GM10266 (cell line): ENCODE data around the gene NKD2.
"Not testable (repeated sequence)": the region's sequence is repeated elsewhere in the genome, so short reads cannot be mapped to it uniquely, and the experiment has no call there.

Experiments
- DNase-seq: peaks from one replicate; pipeline ENCODE4 v3.0.0; 2012; ENCODE audit errors: extremely low spot score
- TF ChIP-seq, protein P1 (sequence below): IDR thresholded peaks from 2 replicates; pipeline ENCODE4 v1.5.1; 2012; ENCODE audit warnings: mild to moderate bottlenecking, low read depth; ENCODE audit not compliant: control insufficient read depth, insufficient read depth; ENCODE audit errors: missing control alignments

Gene NKD2

DNA sequence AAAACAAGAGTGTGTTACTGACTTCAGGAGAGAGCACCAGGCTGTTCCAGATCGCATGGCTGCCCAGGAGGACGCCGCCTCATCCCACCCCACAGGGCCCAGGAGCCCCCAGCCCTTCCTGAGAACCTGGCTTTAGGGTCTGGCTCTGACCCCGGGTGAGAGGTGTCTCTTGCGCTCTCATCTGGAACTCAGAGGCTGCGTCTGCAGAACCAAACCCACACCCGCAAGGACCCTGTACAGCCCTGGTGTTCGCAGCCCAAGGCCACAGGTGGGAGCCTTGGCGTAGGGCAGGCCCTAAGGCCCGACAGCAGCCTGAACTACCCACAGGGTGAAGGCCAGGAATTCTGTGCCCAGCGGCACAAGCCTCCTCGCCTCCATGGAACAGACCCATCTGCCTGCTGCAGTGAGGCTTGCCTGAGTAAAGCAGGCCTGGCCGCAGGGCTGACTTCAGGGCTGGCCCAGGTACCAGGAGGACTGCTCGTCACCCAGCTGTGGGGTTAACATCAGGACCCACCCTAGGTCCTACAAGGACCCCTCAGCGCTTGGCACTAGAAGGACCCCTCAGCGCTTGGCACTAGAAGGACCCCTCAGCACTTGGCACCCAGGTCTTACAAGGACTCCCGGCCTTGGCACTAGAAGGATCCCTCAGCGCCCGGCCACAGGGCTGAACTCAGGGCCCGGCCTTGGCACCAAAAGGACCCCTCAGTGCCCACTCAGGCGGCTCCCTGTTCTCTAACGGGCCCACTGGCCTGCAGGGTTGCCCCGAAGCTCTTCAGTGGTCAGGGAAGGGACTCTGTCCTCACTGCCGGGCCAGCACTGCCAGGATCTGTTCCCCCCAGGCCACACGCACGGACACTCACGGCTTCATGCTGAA is 48.2 kb downstream of the NKD2 start:
- DNase-seq: no peak
- TF ChIP-seq, protein P1, sequence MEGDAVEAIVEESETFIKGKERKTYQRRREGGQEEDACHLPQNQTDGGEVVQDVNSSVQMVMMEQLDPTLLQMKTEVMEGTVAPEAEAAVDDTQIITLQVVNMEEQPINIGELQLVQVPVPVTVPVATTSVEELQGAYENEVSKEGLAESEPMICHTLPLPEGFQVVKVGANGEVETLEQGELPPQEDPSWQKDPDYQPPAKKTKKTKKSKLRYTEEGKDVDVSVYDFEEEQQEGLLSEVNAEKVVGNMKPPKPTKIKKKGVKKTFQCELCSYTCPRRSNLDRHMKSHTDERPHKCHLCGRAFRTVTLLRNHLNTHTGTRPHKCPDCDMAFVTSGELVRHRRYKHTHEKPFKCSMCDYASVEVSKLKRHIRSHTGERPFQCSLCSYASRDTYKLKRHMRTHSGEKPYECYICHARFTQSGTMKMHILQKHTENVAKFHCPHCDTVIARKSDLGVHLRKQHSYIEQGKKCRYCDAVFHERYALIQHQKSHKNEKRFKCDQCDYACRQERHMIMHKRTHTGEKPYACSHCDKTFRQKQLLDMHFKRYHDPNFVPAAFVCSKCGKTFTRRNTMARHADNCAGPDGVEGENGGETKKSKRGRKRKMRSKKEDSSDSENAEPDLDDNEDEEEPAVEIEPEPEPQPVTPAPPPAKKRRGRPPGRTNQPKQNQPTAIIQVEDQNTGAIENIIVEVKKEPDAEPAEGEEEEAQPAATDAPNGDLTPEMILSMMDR: no peak

DNA sequence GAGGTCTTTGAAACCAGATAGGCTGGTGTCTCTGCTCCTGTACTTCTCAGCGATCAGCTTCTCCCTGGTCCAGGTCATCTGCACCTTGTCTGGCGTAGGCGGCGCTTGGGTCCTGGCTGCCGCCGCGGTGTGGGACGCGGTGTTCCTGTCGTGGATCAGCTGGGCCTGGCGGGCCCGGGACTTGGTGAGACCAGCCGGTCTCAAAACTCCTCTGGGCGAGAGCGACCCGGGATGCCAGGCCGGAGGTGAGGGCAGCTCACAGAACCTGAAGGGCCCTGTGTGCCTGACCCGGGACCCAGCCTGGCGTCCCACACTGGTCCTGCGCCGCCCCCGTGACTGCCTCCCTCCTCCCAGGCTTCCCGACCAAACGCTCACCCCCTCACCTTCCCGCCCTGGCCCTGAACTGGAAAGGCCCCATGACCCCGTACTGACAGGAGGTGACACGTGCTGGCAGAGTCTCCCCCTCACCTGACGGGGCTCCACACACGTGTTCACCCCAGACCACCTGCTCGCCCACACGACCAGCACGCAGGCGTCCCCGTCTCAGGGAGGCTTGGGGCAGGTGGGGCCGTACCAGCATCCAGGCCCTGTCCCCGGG is 49.0 kb downstream of the NKD2 start:
- DNase-seq: no peak
- TF ChIP-seq, protein P1: no peak

DNA sequence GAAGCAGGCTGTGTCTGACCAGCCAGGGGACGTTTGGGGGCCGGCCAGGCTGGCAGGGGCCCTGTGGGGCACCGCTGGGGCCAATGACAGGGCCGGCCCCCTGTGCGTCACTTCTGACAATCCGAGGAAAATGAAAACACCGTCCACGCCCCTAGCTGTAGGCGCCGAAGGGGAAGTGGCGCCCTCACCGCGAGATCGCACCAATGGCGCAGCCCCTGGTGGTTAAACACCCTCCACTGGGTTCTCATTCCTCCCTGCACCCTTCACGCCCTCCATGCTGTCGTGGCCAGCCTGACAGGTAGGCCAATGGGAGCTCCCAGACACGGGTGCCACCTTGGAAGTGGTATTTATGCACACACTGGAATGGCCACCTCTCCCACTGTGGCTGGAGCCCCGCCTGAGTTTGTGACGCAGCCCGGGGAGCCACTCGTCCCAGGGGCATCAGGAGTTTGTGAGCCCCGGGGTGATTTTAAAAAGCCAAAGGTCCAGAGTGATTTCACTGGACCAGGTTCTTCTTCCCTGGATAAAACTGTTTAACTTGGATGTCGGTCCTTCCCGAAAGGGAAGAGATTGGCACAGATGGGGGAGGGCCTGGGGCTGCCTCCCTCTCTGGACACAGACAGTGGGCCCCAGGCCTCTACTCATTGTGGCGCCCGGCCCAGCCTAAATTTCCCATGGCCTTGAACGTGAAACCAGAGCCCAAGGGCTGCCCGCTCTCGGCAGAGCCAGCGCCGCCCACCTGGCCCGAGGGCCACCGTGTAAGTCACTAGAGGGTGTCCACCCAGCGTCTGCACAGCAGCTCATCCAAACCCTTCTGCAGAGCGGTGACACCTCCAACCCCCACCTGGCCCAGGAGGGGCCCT is 49.7 kb downstream of the NKD2 start:
- TF ChIP-seq, protein P1: no peak

DNA sequence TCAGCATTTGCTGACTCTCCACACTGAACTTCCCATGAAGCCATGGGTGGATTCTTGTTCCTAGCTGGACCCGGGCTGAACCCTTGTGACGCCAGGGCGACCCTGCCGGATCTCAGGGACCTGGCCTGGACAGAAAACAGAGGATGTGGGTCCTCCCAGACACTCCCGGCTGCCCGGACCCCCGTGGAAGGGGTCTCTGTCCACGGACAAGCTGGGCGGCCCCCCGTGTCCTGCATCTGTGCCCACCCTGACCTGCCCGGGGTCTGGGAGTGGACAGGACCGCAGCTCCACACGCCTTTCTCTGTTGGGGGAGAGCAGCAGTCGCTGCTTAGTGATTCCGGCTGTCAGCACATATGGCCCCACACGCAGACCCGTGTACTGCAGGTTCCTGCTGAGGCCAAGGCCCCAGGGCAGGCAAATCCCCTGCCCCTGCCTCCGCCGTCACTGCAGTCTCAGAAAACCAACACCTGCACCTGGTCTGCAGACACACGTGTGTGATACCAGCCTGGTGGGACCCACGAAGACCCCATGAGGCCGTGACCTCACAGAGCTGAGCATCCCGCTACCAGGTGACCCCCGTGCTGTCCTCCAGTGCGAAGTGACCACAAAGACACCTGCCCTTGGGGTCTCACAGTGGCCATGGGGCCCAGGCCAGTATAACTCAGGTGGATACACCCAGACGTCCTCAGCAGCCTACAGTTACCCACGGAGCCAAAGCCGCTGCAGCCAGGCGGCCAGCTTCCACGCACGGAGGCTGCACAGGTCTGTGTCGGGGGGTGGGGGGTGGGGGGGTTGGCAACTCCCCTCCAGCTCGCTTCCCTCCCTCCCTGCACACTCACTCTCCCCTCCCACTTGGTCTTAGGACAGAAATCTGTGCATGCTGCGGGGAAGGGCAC is 50.6 kb downstream of the NKD2 start:
- TF ChIP-seq, protein P1: no peak
- DNase-seq: no peak

More for the DNA sequence above, 49.7 kb downstream of the NKD2 start:
- no peak for DNase-seq

DNA sequence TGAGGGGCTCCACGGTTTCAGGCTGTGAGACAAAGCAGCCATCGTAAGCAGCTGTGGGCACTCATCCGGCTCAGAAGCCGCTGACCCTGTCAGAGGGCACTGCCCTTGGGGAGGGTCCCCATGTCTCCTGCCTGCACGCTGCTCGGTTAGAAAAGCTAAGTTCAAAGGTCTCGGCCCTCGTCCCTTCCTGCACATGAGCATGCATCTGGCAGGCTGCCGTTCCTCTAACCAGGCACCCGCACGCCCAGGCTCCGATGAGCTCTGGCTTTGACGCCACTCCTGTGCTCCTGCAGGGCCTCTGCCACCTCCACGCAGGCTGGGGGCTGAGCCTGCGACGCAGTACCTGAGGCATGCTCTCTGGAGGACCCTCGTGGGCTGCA is 51.3 kb downstream of the NKD2 start:
- DNase-seq: no peak
- TF ChIP-seq, protein P1: no peak

DNA sequence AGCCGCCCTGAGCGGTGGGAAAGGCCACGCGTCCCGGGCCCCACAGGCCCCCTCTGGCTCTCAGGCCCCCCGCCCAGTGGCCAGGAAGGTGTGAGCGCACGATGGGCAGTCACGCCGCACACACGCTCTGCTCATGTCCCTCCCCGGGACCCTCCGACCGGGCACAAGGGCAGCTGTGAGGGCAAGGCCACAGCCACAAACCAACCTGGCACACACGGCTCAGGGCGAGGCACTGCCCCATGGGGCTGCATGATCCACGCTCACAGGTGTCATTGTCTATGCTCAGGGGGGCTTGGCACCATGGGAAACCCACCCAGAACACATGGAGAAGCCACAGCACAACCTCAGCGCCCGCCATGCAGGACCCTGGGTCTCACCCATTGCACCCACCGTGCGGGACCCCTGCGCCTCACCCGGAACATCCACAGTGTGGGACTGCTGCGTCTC is 52.0 kb downstream of the NKD2 start:
- DNase-seq: no peak
- TF ChIP-seq, protein P1: no peak

DNA sequence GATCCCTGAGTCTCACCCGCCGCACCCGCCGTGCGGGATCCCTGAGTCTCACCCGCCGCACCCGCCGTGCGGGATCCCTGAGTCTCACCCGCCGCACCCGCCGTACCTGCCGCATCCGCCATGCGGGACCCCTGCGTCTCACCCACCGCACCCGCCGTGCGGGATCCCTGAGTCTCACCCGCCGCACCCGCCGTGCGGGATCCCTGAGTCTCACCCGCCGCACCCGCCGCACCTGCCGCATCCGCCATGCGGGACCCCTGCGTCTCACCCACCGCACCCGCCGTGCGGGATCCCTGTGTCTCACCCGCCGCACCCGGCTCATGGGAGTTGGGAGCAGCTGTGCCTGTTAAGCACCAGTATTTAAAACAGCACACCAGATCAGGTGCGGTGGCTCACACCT is 52.7 kb downstream of the NKD2 start:
- not testable (repeated sequence) for DNase-seq
